Forelimb muscle (tissue), 1 donor: ENCODE data around the gene TPRX1. TPM values are rescaled to one million over a fixed set of nuclear protein-coding genes. Genes with fewer than 3 reads are reported as not detected.
"Not testable (repeated sequence)": the region's sequence is repeated elsewhere in the genome, so short reads cannot be mapped to it uniquely, and the experiment has no call there.

ENCODE experiments used
- DNase-seq: peaks from one replicate; pipeline ENCODE4 v3.0.0-alpha.2; 2013; ENCODE audit warnings: low read depth
- polyA plus RNA-seq: library from polyadenylated mRNA; unstranded; fragments of 120-200 nt; gene quantifications from one replicate; pipeline ENCODE4 v1.2.1, GENCODE V29; 2013; ENCODE audit not compliant: insufficient read length

Gene TPRX1
- polyA plus RNA-seq, 1 donor, result not detected

GRCh38 chr19:47766670-47767069 is 37.7 kb downstream of the TPRX1 start:
- no peak for DNase-seq

DNA sequence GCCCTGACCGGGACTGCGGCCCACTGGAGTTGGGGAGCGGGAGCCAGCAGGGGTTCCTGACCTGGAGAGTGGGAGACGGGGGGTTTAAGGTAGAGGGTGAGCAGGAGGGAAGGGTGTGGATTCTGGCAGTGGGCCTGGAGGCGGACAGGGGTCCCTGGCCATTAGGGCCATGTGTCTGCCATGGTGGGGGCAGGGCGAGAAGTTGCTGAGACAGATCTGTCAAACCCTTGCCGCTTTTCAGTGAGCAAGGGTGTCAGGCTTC is 38.1 kb downstream of the TPRX1 start:
- DNase-seq, result no peak

DNA sequence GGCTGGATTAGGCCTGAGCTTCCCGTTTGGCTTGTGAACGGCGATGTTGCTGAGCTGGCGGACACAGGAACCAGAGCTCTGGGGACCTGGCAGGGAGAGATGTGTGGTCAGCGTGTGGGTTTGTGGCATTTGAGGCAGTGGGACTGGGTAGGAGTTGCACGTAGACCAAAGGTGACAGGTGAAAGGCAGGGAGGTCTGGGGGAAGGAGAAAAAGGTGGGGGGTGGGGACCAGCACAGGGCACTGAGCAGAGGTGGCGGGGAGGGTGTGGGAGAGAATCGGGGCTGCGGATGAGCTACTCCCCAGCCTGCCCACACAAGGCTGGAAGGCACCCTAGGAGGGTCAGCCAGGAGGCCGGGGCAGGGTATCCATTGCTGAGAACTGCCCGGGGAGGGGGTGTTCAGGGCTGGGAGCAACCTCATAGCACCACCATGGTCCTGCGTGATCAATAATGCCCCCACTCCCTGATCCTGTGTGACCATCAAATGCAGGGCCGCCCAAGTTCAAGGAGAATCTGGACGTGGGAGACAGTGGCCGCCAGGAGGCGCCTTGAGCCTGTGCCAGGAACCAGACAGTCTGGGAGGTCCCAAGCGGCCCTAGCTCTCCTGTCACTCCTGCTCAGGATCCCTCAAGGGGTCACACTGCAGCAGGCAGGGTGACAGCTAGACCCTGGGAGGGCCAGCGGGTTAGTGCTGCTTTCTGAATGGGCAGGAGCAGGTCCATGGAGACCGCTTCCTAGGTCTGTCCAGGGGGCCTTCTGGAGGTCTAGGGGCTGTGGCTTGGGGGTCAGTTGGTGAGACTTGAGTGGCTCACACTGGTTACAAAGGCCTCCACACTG is 38.6 kb downstream of the TPRX1 start:
- DNase-seq, result no peak

DNA sequence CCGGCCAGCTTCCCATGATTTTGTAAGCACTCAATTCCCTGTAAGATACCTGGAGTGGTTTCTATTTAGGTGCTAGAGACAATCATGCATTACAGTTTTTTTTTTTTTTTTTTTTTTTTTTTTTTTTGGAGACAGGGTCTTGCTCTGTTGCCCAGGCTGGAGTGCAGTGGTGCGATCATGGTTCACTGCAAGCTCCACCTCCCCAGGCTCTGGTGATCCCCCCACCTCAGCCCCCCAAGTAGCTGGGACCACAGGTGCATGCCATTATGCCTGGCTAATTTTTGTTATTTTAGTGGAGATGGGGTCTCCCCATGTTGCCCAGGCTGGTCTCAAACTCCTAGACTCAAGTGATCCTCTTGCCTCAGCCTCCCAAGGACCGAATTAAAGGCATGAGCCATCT is 39.6 kb downstream of the TPRX1 start:
- not testable (repeated sequence) for DNase-seq

- DNase-seq, result no peak
These were observed 41.6 kb downstream of the TPRX1 start for GRCh38 chr19:47762615-47763308.

GRCh38 chr19:47762151-47762550 is 42.2 kb downstream of the TPRX1 start:
- DNase-seq, result no peak

DNA sequence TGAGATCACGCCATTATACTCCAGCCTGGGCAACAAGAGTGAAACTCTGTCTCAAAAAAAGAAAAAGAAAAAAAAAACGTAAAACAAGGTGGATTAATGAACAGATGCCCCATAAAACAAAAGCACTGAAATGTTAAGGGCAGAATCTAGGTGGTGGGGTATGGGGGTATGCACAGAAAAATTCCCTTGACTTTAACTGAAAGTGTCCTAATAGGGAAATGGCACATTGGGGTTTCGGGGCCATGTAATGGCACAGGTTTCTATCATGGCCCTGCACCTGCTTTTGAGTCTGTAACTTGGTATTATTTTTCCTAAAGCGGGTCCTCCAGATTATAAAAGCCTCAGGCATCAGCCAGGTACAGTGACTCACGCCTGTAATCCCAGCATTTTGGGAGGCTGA is 42.8 kb downstream of the TPRX1 start:
- no peak for DNase-seq

DNA sequence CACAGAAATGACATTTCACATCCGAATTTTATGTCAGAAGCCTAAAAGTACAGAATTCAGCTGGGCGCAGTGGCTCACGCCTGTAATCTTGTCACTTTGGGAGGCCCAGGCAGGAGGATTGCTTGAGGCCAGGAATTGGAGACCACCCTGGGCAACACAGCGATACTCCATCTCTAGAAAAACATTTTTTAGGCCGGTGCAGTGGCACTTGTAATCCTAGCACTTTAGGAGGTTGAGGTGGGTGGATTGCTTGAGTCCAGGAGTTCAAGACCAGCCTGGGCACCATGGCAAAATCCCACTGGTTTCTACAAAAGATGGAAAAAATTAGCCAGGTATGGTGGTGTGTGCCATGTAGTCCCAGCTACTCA is 43.7 kb downstream of the TPRX1 start:
- no peak for DNase-seq

- DNase-seq, result no peak
These were observed 45.9 kb downstream of the TPRX1 start for GRCh38 chr19:47758443-47758804.

- no peak for DNase-seq
These were observed 46.5 kb downstream of the TPRX1 start for GRCh38 chr19:47757617-47758442.

- DNase-seq, result no peak
These were observed 47.3 kb downstream of the TPRX1 start for GRCh38 chr19:47756953-47757608.

- no peak for DNase-seq
These were observed 47.8 kb downstream of the TPRX1 start for GRCh38 chr19:47756627-47756929.

DNA sequence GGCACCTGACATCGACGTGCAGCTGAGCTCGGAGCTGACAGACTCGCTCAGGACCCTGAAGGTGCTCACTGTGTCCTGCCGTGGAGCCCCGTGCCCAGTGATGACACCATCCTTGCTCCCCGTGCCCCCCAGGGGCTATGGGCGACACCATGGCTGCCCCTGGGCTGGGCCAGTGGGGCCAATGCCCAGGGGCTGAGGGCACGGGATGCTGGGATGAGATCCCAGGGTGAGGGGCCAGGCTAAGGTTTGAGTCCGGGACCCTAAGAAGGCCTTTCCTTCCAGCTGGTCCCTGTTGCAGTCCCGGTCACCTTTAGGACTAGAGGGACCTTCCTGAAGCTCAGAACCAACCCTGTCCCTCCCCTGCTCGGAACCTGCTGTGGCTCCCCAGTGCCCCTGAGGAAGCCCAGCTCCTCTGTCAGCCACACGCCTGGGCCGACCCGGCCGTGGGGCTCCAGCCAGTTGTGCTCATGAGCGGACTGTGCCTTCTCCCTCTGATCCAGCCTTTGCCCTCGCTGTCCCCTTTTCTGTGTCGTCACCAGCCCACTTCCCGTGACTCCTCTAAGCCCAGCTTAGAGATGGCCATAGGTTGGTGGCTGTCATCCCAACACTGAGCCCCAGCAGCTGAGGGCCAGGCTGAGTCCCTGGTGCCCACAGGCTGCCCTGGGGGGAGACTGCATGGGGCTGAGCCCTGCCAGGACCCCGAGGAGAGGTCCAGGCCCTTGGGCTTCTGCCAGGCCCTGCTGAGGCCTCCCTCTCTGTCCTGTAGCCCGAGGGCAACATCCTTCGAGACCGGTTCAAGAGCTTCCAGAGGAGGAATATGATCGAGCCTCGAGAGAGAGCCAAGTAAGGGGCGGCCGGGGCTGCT is 48.4 kb downstream of the TPRX1 start:
- DNase-seq, result no peak

DNA sequence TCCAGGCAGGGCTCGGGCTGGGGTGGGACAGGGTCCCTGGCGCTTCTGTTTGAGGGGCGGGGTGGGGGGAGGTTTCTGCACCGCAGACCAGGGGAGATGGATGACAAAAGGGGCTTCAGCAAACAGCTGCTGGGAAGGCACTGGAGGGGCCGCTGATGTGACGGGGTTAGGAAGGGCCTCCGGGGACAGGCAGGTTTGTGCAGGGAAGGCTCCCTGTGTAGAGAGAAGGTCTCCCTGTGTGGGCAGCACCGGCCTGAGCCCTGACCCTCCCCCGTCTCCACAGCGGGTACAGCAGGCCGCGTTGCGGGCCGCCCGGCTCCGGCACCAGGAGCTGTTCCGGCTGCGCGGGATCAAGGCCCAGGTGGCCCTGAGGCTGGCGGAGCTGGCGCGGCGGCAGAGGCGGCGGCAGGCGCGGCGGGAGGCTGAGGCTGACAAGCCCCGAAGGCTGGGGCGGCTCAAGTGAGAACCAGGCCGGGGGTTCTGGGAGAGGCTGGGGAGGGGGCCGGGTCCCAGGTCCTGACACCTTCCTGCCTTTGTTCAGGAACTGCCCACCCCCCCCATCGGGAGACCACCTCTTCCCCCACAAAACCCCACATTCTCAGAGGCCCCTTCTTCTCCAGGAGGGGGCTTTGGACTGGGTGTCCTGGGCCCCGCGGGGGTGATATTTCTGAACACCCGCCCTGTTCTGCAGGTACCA is 49.1 kb downstream of the TPRX1 start:
- DNase-seq, result no peak

DNA sequence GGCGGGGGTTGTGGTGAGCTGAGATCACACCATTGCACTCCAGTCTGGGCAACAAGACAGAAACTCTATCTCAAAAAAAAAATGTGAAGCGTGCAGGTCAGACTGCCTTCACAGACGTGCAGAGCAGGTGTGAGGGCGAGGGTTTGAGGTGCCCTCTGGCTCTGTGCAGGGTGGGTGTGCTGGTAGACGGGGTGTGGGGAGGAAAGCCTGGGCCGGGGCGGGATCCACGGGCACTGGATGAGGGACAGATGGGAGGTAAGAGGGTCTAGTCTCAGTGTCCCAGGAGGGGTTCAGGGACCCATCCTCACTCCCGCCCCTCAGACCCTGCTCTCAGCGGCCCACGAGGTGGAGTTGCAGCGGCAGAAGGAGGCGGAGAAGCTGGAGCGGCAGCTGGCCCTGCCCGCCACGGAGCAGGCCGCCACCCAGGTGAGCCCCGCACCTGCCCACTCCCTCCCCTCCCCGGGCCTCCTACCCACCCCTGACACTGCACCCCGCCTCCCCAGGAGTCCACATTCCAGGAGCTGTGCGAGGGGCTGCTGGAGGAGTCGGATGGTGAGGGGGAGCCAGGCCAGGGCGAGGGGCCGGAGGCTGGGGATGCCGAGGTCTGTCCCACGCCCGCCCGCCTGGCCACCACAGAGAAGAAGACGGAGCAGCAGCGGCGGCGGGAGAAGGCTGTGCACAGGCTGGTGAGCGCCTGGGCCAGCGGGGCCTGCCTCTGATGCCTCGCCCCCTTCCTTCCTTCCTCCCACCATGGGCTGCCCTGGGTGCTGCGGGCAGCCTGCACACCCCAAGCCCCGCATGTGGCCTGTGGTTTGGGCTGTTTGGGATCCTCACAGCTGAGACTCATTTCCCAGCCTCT is 49.9 kb downstream of the TPRX1 start:
- no peak for DNase-seq

DNA sequence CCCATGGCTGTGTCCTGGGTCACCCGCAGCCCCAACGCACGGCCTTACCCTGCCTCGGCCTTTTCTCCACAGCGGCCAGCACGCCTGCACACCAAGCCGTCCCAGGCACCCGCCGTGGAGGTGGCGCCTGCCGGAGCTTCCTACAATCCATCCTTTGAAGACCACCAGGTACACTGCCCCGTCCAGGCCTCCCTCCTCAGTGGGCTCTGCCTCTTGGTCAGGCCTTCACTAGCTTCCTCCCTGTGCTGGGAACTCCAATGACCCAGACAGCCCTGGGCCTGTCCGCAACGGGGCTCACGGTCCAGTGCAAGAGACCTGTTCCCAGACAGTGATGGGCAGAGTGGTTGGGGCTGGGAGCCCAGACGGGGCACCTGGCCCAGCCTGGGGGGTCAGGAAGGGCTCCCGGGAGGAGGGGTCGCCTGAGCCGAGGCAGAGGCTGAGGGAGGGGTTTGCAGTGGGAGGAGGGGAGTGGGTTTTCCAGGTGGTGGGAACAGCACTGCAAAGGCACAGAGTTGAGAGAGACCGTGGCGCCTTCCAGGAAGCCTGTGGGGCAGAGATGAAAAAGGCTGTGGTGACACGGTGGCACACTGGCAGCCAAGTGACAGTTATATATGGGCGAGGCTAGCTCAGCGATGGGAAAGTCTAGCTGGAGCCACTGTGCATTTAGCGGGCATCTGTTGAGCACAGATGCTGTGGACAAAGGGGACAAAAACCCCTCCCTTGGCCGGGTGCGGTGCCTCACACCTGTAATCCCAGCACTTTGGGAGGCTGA is 51.7 kb downstream of the TPRX1 start:
- DNase-seq, result no peak
